ELF-1 (cell line): ENCODE results near the gene RAB14.
"Not testable (repeated sequence)": the region's sequence is repeated elsewhere in the genome, so short reads cannot be mapped to it uniquely, and the experiment has no call there.

ENCODE experiments used
- DNase-seq: peaks from one replicate; pipeline ENCODE4 v3.0.0-alpha.2; 2016; ENCODE audit warnings: low read depth, low spot score

Gene RAB14

DNA sequence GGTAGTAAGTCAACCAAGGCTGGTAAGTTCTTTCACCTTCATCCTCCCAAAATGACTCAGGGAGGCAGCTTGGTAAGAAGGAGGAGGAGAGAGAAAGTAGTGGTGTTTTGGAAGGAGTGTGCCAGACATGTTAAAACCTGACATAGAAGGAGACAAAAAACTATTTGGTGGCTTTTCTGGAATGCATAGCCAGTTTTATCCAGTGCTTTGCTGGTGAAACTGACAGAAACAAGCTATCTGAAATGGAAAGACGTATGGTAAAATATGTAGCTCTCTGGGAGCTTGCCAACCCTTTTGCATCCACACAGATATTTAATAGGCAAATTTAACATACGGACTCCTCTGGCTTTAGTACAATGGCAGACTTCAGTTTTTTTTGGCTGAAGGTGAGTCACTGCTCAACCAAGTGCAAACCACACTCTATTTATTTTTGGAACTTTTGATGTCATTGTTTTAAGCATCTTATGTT is 45.4 kb downstream of the RAB14 start:
- no peak for DNase-seq

DNA sequence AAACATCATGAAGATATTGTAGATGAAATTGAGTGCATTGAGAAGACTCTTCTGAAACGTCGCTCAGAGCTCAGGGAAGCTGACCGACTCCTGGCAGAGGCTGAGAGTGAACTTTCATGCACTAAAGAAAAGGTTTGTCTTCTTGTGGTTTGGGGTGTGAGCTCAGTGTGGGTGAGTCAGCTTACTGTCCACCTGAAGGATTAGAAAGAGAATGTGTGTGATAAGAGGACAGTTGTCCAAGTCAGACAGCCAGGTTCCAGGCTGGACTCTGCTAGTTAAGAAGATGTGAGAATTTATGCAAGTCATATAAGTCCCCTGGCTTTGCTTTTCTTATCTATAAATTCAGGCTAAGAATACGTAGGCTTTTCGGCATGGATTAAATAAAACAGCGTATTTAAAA is 46.9 kb downstream of the RAB14 start:
- DNase-seq = no peak

DNA sequence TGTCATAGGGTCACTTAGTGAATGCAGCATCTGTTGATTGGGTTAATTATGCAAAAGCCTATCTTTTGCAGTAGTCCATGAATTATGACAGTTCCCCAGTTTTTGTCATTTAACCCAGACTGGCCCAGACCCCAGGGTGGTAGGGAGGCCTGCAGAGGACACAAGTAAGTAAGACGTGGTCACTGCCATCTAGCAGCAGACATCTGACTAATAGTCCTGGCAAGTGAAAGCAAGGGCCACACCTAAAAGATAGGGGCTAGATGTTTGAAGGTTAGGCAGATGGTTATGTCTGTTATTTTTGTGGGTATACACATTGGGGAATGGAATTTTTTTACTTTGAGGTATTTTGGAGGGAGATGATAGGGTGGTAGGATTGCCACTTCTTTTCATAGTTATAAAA is 48.0 kb downstream of the RAB14 start:
- DNase-seq = no peak

DNA sequence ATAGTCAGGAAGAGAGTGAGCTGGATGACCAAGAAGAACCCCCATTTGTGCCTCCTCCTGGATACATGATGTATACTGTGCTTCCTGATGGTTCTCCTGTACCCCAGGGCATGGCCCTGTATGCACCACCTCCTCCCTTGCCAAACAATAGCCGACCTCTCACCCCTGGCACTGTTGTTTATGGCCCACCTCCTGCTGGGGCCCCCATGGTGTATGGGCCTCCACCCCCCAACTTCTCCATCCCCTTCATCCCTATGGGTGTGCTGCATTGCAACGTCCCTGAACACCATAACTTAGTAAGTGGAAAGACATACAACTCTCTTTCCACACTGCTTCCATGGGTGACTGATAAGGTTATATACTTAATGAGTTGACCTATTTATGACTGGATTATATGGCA is 51.5 kb downstream of the RAB14 start:
- no peak for DNase-seq

DNA sequence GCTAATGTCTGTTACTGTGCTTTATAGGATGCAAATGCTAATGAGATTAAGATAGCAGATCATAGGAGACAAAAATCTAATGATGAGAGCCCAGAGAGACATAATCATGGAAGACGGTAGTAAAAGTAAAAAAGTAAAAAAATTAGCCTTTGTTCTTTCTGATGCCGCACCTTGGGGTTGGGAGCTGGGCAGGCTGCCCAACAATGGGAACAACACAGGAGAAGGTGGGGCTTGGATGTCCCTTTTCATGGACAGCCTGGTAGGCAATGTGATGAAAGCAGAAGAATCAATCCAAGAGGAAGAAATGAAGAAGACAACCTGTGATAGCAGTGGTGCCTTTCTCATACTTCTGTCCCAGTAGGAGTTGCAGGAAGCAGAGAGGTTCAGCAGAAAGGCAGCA is 57.2 kb downstream of the RAB14 start:
- DNase-seq = no peak

DNA sequence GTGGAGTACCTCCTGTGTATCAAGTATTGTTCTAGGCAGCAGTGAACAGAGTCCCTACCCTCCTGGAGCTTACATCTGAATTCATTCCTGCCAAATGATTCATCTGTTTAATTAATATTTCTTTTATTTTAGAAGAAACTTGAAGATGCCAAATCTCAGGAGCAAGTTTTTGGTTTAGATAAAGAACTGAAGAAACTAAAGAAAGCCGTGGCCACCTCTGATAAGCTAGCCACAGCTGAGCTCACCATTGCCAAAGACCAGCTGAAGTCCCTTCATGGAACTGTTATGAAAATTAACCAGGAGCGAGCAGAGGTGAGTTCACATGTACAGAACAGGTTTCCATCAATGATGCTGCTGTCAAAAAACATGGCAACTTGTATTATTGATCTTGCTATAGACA is 57.9 kb downstream of the RAB14 start:
- DNase-seq = no peak

DNA sequence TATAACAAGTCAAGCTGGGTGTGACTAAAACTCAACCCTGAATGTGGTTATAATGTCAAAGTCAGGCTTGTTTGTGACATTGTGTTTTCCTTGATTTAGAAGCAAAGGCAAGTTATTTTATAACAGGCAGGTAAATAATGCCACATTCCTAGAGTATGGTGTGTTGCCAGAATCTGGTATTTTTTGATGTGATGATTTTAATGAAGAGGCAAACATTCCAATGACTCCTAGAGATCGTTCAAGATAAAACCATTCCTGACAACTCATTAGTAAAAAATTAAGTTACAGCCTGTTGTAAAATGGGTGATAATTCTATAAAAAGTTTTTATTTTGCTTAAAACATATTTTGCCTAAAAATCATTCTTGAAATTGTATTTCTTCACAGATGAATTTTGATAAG is 60.0 kb downstream of the RAB14 start:
- no peak for DNase-seq

DNA sequence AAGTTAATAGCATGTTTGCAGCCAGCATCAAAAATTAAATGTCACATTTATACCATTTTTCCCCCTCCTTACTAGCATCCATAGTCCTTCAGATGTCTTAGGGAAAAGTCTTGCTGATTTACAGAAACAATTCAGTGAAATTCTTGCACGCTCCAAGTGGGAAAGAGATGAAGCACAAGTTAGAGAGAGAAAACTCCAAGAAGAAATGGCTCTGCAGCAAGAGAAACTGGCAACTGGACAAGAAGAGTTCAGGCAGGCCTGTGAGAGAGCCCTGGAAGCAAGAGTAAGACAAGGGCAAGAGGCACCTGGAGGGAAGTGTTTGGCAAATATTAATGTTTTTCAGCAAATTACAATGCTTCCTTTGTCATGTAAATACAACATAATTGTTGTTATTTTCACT is 60.4 kb downstream of the RAB14 start:
- no peak for DNase-seq

DNA sequence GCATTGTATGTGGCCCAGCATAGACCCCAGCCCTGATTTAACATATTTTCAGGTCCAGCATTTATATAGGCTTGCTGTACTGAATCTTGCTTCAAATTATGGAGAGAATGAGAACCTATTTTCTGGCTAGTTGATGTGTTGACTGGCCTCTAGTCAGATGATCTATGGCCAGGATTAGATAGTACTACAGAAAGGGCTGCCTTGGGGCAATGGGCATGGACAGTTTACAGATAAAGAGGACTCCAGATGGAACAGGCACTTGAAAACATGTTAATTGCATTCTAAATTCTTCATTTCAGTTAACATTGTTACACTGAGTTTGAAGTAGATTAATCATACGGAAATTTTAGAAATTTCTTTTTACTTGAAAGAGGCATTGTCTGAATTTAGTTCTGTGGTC is 61.5 kb downstream of the RAB14 start:
- no peak for DNase-seq

DNA sequence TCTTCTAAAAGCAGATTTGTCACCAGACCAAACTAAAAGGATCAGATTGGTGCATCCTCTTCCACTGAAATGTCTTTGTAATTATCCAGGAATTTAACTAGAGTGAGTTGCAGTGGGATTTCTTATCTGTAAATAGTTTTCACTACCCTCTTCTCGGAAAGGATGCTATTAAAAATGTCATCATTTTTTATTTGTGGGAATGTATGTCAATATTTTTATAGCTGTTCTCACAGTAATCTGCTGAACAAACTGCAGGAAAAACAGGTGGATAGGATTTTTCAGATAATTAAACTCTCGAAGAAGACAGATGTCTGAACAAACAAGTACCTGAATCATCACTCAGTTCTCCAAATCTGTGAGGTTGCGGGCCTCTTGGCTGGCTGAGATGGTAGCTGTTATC is 62.7 kb downstream of the RAB14 start:
- DNase-seq = no peak

DNA sequence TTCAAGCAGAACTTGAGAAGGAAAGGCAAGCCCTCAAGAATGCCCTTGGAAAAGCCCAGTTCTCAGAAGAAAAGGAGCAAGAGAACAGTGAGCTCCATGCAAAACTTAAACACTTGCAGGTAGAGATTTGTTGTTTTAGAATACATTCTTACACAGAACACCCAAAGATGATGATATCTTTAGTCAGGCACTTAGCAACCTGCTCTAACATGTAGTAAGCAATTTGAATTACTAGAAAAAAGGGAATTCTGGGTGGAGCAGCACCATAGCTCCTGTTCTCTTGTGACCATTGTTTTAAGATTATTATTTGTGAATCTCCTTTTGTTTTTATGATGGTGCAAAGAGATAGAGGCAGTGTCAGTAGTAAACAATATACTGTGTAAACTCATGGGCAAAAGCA is 63.1 kb downstream of the RAB14 start:
- DNase-seq = no peak

DNA sequence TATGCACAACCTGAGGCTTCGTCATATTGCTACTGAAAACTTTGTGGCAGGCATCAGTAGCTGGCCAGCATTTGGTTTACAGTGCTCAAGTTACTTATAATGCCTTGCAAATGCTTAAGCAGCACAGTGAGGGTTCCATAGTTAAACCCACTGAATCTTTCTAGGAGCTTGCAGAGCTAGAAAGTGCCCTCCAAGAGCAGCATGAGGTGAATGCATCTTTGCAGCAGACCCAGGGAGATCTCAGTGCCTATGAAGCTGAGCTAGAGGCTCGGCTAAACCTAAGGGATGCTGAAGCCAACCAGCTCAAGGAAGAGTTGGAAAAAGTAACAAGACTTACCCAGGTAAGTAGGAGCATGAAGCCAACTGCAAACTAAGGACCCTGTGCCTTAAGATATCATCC is 66.0 kb downstream of the RAB14 start:
- no peak for DNase-seq

DNA sequence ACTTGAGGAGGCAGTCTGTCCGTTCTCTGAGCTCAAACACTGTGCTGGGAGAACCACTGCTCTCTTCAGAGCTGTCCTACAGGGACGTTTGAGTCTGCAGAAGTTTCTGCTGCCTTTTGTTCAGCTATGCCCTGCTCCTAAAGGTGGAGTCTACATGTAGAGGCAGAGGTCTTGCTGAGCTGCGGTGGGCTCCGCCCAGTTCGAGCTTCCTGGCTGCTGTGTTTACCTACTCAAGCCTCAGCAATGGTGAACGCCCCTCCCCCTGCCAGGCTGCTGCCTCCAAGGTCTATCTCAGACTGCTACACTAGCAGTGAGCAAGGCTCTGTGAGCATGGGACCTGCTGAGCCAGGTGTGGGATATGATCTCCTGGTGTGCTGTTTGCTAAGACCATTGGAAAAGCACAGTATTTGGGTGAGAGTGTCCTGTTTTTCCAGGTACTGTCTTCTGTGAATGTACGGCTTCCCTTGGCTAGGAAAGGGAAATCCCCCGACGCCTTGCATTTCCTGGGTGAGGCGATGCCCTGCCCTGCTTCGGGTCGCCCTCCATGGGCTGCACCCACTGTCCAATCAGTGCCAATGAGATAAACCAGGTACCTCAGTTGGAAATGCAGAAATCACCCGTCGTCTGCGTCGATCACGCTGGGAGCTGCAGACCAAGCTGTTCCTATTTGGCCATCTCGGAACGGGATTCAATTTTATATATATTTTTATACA is 68.4 kb downstream of the RAB14 start:
- peak; percentile 73 for DNase-seq

DNA sequence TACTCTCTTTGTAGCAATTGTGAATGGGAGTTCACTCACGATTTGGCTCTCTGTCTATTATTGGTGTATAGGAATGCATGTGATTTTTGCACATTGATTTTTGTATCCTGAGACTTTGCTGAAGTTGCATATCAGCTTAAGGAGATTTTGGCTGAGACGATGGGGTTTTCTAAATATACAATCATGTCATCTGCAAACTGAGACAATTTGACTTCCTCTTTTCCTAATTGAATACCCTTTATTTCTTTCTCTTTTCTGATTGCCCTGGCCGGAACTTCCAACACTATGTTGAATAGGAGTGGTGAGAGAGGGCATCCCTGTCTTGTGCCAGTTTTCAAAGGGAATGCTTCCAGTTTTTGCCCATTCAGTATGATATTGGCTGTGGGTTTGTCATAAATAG is 72.3 kb downstream of the RAB14 start:
- not testable (repeated sequence) for DNase-seq
